GM21529 (cell line): ENCODE data around the gene TMEM186.
A peak's percentile ranks its signal among the peaks of the same experiment; 100 is the strongest.
"Not testable (repeated sequence)": the region's sequence is repeated elsewhere in the genome, so short reads cannot be mapped to it uniquely, and the experiment has no call there.

Experiments used
- ATAC-seq: cut with Tn5 transposase; IDR thresholded peaks from one replicate; pipeline ENCODE4 v1.9.1; 2021; ENCODE audit not compliant: unreplicated experiment

TMEM186 gene

GRCh38 chr16:8812162-8812843 lies 14.9 kb upstream of the TMEM186 start:
- ATAC-seq, result no peak

- no peak for ATAC-seq
Observed at GRCh38 chr16:8808613-8809353, 11.3 kb upstream of the TMEM186 start.

- ATAC-seq, result no peak
Observed at GRCh38 chr16:8808009-8808408, 10.6 kb upstream of the TMEM186 start.

GRCh38 chr16:8807189-8807588 lies 9.8 kb upstream of the TMEM186 start:
- no peak for ATAC-seq

- no peak for ATAC-seq
Observed at GRCh38 chr16:8806272-8806983, 9.0 kb upstream of the TMEM186 start.

GRCh38 chr16:8804313-8804712 lies 6.9 kb upstream of the TMEM186 start:
- no peak for ATAC-seq

- ATAC-seq, result not testable (repeated sequence)
Observed at GRCh38 chr16:8803733-8804132, 6.3 kb upstream of the TMEM186 start.

GRCh38 chr16:8801701-8802100 lies 4.3 kb upstream of the TMEM186 start:
- no peak for ATAC-seq

- ATAC-seq, result no peak
Observed at GRCh38 chr16:8798535-8799157, 1.2 kb upstream of the TMEM186 start.

- peak; percentile 2 for ATAC-seq
Observed at GRCh38 chr16:8798174-8798527, 712 bp upstream of the TMEM186 start.

GRCh38 chr16:8796469-8797363 lies 723 bp downstream of the TMEM186 start:
- no peak for ATAC-seq

- ATAC-seq, result no peak
Observed at GRCh38 chr16:8795818-8796217, 1.6 kb downstream of the TMEM186 start.

GRCh38 chr16:8795091-8795490 lies 2.3 kb downstream of the TMEM186 start:
- no peak for ATAC-seq

GRCh38 chr16:8788578-8789172 lies 8.8 kb downstream of the TMEM186 start:
- ATAC-seq, result no peak

- not testable (repeated sequence) for ATAC-seq
Observed at GRCh38 chr16:8786316-8786715, 11.1 kb downstream of the TMEM186 start.

GRCh38 chr16:8785408-8785807 lies 12.0 kb downstream of the TMEM186 start:
- no peak for ATAC-seq

- ATAC-seq, result no peak
Observed at GRCh38 chr16:8782673-8783072, 14.8 kb downstream of the TMEM186 start.

GRCh38 chr16:8781797-8782196 lies 15.6 kb downstream of the TMEM186 start:
- no peak for ATAC-seq

GRCh38 chr16:8777217-8777616 lies 20.2 kb downstream of the TMEM186 start:
- ATAC-seq, result no peak

- no peak for ATAC-seq
Observed at GRCh38 chr16:8776129-8776584, 21.3 kb downstream of the TMEM186 start.
